SK-N-MC (cell line): ENCODE results near the gene ANKEF1.

Experiments used
- FOXP2 ChIP-seq: optimal IDR thresholded peaks from 2 replicates; pipeline ENCODE3; 2011; ENCODE audit warnings: mild to moderate bottlenecking, moderate library complexity; ENCODE audit not compliant: insufficient read depth; ENCODE audit errors: extremely low read length, control extremely low read depth
- POLR2AphosphoS5 ChIP-seq: IDR thresholded peaks from 2 replicates; pipeline ENCODE4 v1.6.1; 2012; ENCODE audit warnings: mild to moderate bottlenecking, low read depth, low read length, borderline replicate concordance

DNA sequence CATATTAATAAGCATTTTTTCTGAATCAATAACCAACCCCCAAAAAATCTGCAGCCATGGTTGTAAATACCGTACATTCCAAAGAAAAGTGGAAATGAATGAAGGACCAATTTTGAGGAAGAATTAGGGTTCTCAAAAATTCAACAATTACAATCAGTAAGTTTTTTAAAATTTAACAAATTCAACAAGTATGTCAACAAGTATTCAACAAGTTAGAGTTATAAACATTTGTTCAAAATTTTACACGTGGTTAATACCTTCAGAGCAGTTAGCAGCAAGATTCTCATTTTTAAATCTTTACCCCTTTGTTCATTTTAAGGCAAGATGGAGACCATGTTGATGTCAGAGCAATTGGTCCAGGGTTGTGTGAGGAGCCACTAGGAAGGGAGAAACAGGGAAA is 27.6 kb upstream of the ANKEF1 start:
- TF ChIP-seq POLR2AphosphoS5 (no peak), FOXP2 (no peak)
